Ovary (tissue), 9 donors: ENCODE results near the gene ZNF654. TPM values are rescaled to one million over a fixed set of nuclear protein-coding genes. Genes with fewer than 3 reads are reported as not detected.

Experiments
- DNase-seq, 5 donors: peaks; one replicate each; pipeline ENCODE4 v3.0.0-alpha.2; 2019 to 2020
- H3K27ac ChIP-seq, 2 donors: fragments of 200-600 bp; one replicate each; pipeline versions ENCODE4 v1.5.1 to v1.8.0; 2019 to 2022
- H3K27me3 ChIP-seq: fragments of 200-600 bp; one replicate; pipeline ENCODE4 v1.8.0; 2022
- H3K36me3 ChIP-seq: fragments of 200-600 bp; sonication (generic); one replicate; pipeline ENCODE4 v1.5.1; 2019
- H3K4me1 ChIP-seq: one replicate; pipeline ENCODE4 v1.8.1; 2013; ENCODE audit warnings: mild to moderate bottlenecking, moderate library complexity; ENCODE audit not compliant: insufficient read depth
- H3K4me3 ChIP-seq: fragments of 200-600 bp; sonication (generic); one replicate; pipeline ENCODE4 v1.5.1; 2017
- H3K9me3 ChIP-seq, 2 donors: fragments of 200-600 bp in 1 of 2; sonication (generic) in 1 of 2; one replicate each; pipeline versions ENCODE4 v1.5.1 to v1.8.1; 2013 to 2019; ENCODE audit warnings: mild to moderate bottlenecking in 1 of 2, moderate library complexity in 1 of 2
- CTCF ChIP-seq, 3 donors: fragments of 450-650 bp in 2 of 3; fragments of 200-600 bp in 1 of 3; IDR thresholded peaks; one replicate each; pipeline versions ENCODE4 v1.5.1 to v1.8.0; 2016 to 2022; ENCODE audit warnings: antibody characterized with exemption in 3 of 3, mild to moderate bottlenecking in 1 of 3
- EP300 ChIP-seq: sonication (generic); formaldehyde crosslinking; IDR thresholded peaks from one replicate; pipeline ENCODE4 v1.6.1; 2017; ENCODE audit warnings: antibody characterized with exemption
- POLR2A ChIP-seq: fragments of 450-650 bp; IDR thresholded peaks from one replicate; pipeline ENCODE4 v1.6.1; 2017; ENCODE audit warnings: antibody characterized with exemption, mild to moderate bottlenecking, moderate library complexity
- WGBS, 3 donors: extraction: QIAGEN DNeasy Blood & Tissue Kit in 1 of 3; methylation state at CpG; one replicate each; pipeline versions ENCODE4 v1.1.5 to v1.1.7; 2013 to 2017; 5-methylcytosine and 5-hydroxymethylcytosine counted together
- intact Hi-C, 4 donors: fragments of 100-400 bp; cut with DNase I; formaldehyde crosslinking; loops; one replicate each; pipeline versions ENCODE4 v1.11.0 to v1.15.1; 2022 to 2023
- polyA plus RNA-seq, 2 donors: library from polyadenylated mRNA; stranded (reverse); fragments of 200-250 nt in 1 of 2; fragments of 350-450 nt in 1 of 2; fragmentation: Illumina TruSeq in 1 of 2; extraction: RNeasy Lipid Tissue Mini Kit (QIAGEN cat#74804) in 1 of 2; gene quantifications; one replicate each; pipeline ENCODE4 v1.2.3, GENCODE V29; 2013 to 2014
- total RNA-seq, 7 donors: library from RNA; depleted of rRNA in 2 of 7; stranded (reverse); fragments of >200 nt in 2 of 7; fragmentation: NEBNext Ultra II Directional in 3 of 7; extraction: Animal tissue kit (Norgen Biotek cat#: 25700) in 3 of 7; gene quantifications; one replicate each; pipeline versions ENCODE4 v1.1.0 to v1.2.4, GENCODE V29; 2016 to 2023
- donor health status: DM: no; HTN: no; CAD: no; lungs with moderate emphysema.
- donor health status: DM: no; HTN: no; CAD: no.
- donor health status: Bipolar disorder and iron deficiency.
- donor health status: DM: yes; HTN: yes; CAD: no.
- donor health status: DM: no; HTN: no; CAD: no.
- donor health status: DM: yes; HTN: yes; CAD: no.

The ZNF654 gene
- total and polyA plus RNA-seq, 9 donors: 5.2 to 22.0 (median 15.1) TPM

DNA sequence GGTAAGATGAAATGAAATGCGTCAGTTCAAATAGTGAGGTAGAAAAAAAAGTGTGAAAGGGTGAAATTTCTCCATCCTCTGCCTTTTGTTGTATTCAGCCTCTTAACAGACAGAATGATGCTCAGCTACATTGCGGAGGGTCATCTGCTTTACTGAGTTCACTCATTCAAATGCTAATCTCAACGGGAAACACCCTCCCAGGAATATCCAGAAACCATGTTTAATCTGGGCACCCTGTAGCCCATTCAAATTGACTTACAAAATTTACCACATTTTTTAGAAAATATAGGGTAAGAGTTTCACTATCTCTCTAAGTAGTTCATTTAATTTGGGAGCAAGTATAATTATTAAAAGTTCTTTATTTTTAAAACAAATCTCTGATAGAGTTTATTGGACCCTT lies 133.6 kb downstream of the ZNF654 start:
- H3K4me1 ChIP-seq: no peaks in the 10 kb centered on the region
- intact Hi-C loops: no loop called here
- no peak overlapping the region for H3K27ac ChIP-seq
- H3K27me3 ChIP-seq: no peaks in the 10 kb centered on the region
- no peaks in the 10 kb centered on the region for H3K36me3 ChIP-seq
- no peaks in the 10 kb centered on the region for H3K9me3 ChIP-seq
- no peak overlapping the region for H3K4me3 ChIP-seq
- DNase-seq: no peak
- no peak for TF ChIP-seq EP300
- TF ChIP-seq CTCF (IDR thresholded peaks at IDR 0.05): no peak
- TF ChIP-seq POLR2A: no peak
- 55 to 69% (median 55%) methylated on average over 3 of the region's 3 CpGs for WGBS, 3 donors

Other genes with a start within 250 kb of the ZNF654 start
- 10 to 100 TPM; 50.3 to 90.1 (median 66.9) TPM for gene CGGBP1, start 250 bp upstream of the ZNF654 start, total RNA-seq
- gene CGGBP1, start 250 bp upstream of the ZNF654 start, polyA plus RNA-seq: 10 to 100 TPM; 42.0 to 57.5 TPM
- 10 to 100 TPM; 13.9 to 25.8 (median 23.3) TPM for gene C3orf38, start 90.7 kb downstream of the ZNF654 start, total RNA-seq
- 10 to 100 TPM in 1 of 2 donors, 1 to 10 TPM in 1; 7.2 to 22.1 TPM for gene C3orf38, start 90.7 kb downstream of the ZNF654 start, polyA plus RNA-seq